ENCODE measurements around the gene GRWD1. TPM values are rescaled to one million over a fixed set of nuclear protein-coding genes. Genes with fewer than 3 reads are reported as not detected.

Gene GRWD1
- total and polyA plus RNA-seq, 2 of the 13 experiments (the other 11 are each of a cell fraction or from before 2014, with no cell fraction given), result 10.8 to 46.6 TPM

- TF ChIP-seq, protein P1, sequence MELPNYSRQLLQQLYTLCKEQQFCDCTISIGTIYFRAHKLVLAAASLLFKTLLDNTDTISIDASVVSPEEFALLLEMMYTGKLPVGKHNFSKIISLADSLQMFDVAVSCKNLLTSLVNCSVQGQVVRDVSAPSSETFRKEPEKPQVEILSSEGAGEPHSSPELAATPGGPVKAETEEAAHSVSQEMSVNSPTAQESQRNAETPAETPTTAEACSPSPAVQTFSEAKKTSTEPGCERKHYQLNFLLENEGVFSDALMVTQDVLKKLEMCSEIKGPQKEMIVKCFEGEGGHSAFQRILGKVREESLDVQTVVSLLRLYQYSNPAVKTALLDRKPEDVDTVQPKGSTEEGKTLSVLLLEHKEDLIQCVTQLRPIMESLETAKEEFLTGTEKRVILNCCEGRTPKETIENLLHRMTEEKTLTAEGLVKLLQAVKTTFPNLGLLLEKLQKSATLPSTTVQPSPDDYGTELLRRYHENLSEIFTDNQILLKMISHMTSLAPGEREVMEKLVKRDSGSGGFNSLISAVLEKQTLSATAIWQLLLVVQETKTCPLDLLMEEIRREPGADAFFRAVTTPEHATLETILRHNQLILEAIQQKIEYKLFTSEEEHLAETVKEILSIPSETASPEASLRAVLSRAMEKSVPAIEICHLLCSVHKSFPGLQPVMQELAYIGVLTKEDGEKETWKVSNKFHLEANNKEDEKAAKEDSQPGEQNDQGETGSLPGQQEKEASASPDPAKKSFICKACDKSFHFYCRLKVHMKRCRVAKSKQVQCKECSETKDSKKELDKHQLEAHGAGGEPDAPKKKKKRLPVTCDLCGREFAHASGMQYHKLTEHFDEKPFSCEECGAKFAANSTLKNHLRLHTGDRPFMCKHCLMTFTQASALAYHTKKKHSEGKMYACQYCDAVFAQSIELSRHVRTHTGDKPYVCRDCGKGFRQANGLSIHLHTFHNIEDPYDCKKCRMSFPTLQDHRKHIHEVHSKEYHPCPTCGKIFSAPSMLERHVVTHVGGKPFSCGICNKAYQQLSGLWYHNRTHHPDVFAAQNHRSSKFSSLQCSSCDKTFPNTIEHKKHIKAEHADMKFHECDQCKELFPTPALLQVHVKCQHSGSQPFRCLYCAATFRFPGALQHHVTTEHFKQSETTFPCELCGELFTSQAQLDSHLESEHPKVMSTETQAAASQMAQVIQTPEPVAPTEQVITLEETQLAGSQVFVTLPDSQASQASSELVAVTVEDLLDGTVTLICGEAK (IDR thresholded peaks at IDR 0.05), result no peak
- TF ChIP-seq, protein P1 (CRISPR knock-in tag; IDR thresholded peaks at IDR 0.05), result no peak
- TF ChIP-seq, protein P2, sequence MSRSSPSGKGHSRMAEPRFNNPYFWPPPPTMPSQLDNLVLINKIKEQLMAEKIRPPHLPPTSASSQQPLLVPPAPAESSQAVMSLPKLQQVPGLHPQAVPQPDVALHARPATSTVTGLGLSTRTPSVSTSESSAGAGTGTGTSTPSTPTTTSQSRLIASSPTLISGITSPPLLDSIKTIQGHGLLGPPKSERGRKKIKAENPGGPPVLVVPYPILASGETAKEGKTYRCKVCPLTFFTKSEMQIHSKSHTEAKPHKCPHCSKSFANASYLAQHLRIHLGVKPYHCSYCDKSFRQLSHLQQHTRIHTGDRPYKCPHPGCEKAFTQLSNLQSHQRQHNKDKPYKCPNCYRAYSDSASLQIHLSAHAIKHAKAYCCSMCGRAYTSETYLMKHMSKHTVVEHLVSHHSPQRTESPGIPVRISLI (CRISPR knock-in tag; IDR thresholded peaks at IDR 0.05; ENCODE audit: borderline replicate concordance), result no peak
- TF ChIP-seq, protein P3, sequence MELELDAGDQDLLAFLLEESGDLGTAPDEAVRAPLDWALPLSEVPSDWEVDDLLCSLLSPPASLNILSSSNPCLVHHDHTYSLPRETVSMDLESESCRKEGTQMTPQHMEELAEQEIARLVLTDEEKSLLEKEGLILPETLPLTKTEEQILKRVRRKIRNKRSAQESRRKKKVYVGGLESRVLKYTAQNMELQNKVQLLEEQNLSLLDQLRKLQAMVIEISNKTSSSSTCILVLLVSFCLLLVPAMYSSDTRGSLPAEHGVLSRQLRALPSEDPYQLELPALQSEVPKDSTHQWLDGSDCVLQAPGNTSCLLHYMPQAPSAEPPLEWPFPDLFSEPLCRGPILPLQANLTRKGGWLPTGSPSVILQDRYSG (CRISPR knock-in tag; IDR thresholded peaks at IDR 0.05), result no peak
- TF ChIP-seq FOSL1 (CRISPR knock-in tag; IDR thresholded peaks at IDR 0.05; ENCODE audit: borderline replicate concordance), result no peak
- no peak for TF ChIP-seq ZNF101 (CRISPR knock-in tag; IDR thresholded peaks at IDR 0.05; ENCODE audit: borderline replicate concordance, low read depth)
- TF ChIP-seq ZNF12 (CRISPR knock-in tag; IDR thresholded peaks at IDR 0.05), result no peak
- TF ChIP-seq ZBTB20 (CRISPR knock-in tag; IDR thresholded peaks at IDR 0.05; ENCODE audit: borderline replicate concordance, low read depth), result no peak
- no peak for TF ChIP-seq BHLHE40 (IDR thresholded peaks at IDR 0.05; ENCODE audit: low read length)
- TF ChIP-seq ZNF546 (CRISPR knock-in tag; conservative IDR thresholded peaks at IDR 0.05), result no peak
- TF ChIP-seq CERS6 (CRISPR knock-in tag; IDR thresholded peaks at IDR 0.05), result no peak
- TF ChIP-seq GLI4 (CRISPR knock-in tag; IDR thresholded peaks at IDR 0.05; ENCODE audit: borderline replicate concordance), result no peak
Observed at GRCh38 chr19:48493718-48494401, 48.1 kb downstream of the GRWD1 start (continued).

All from HepG2 (cell line).